Liver (tissue), 3 donors: ENCODE measurements around the gene IL12RB2.

Experiments used
- CTCF ChIP-seq: fragments of 150-350 bp; IDR thresholded peaks from 2 replicates; pipeline ENCODE4 v1.5.1; 2017; ENCODE audit warnings: improper control_type of control experiment, low read depth, low read length; ENCODE audit not compliant: missing input control
- EGR1 ChIP-seq, 2 donors: IDR thresholded peaks; 2 replicates each; pipeline ENCODE4 v1.6.1; 2016 to 2018; ENCODE audit warnings: antibody characterized with exemption in 2 of 2, low read depth in 2 of 2
- GABPA ChIP-seq, 2 donors: IDR thresholded peaks in 1 of 2; conservative IDR thresholded peaks in 1 of 2; 2 replicates each; pipeline ENCODE4 v1.6.1; 2016; ENCODE audit warnings: antibody characterized with exemption in 2 of 2, mild to moderate bottlenecking in 1 of 2, moderate library complexity in 1 of 2
- HNF4G ChIP-seq: IDR thresholded peaks from 2 replicates; pipeline ENCODE4 v1.6.1; 2016; ENCODE audit warnings: antibody characterized with exemption
- RAD21 ChIP-seq, 2 donors: IDR thresholded peaks; 2 replicates each; pipeline ENCODE4 v1.6.1; 2016; ENCODE audit warnings: antibody characterized with exemption in 2 of 2, mild to moderate bottlenecking in 2 of 2
- REST ChIP-seq: IDR thresholded peaks from 2 replicates; pipeline ENCODE4 v1.6.1; 2016; ENCODE audit warnings: antibody characterized with exemption, mild to moderate bottlenecking
- SP1 ChIP-seq: IDR thresholded peaks from 2 replicates; pipeline ENCODE4 v1.6.1; 2018; ENCODE audit warnings: antibody characterized with exemption, mild to moderate bottlenecking
- TAF1 ChIP-seq: conservative IDR thresholded peaks from 2 replicates; pipeline ENCODE4 v1.6.1; 2016; ENCODE audit warnings: antibody characterized with exemption, mild to moderate bottlenecking
- YY1 ChIP-seq: IDR thresholded peaks from 2 replicates; pipeline ENCODE4 v1.6.1; 2016; ENCODE audit warnings: antibody characterized with exemption, mild to moderate bottlenecking
- donor health status: healthy.
- donor health status: healthy.

GRCh38 chr1:67414574-67414973, 106.9 kb downstream of the IL12RB2 start:
- TF ChIP-seq CTCF: no peak
- no peak for TF ChIP-seq GABPA (IDR thresholded peaks at IDR 0.05 in 1 of 2, conservative IDR thresholded peaks at IDR 0.05 in 1 of 2)
- TF ChIP-seq RAD21 (IDR thresholded peaks at IDR 0.05): no peak
- no peak for TF ChIP-seq YY1
- no peak for TF ChIP-seq SP1
- TF ChIP-seq HNF4G: no peak
- no peak for TF ChIP-seq EGR1 (IDR thresholded peaks at IDR 0.05; ENCODE audit: low read depth in 2 of 2)
- no peak for TF ChIP-seq REST
- no peak for TF ChIP-seq TAF1
